NB4 (cell line): ENCODE results near the gene CTCFL.

Source experiments
- DNase-seq: peaks from one replicate; pipeline ENCODE4 v3.0.0; 2010; ENCODE audit warnings: low read depth
- H3K4me3 ChIP-seq: one replicate; pipeline ENCODE4 v1.5.1; 2011; ENCODE audit warnings: mild to moderate bottlenecking, low read depth, low read length, moderate library complexity
- MYC ChIP-seq: IDR thresholded peaks from 2 replicates; pipeline ENCODE4 v1.6.1; 2011; ENCODE audit warnings: low read depth, low read length
- POLR2A ChIP-seq: IDR thresholded peaks from 2 replicates; pipeline ENCODE4 v1.6.1; 2011; ENCODE audit warnings: mild to moderate bottlenecking; ENCODE audit not compliant: insufficient read length; ENCODE audit errors: extremely low read depth
- TF ChIP-seq, protein P1 (sequence below): IDR thresholded peaks from 2 replicates; pipeline ENCODE4 v1.6.1; 2011; ENCODE audit warnings: low read depth, low read length
- TF ChIP-seq, protein P2 (sequence below): IDR thresholded peaks from one replicate; pipeline ENCODE4 v1.5.1; 2012; ENCODE audit warnings: low read depth, low read length

Gene CTCFL

DNA sequence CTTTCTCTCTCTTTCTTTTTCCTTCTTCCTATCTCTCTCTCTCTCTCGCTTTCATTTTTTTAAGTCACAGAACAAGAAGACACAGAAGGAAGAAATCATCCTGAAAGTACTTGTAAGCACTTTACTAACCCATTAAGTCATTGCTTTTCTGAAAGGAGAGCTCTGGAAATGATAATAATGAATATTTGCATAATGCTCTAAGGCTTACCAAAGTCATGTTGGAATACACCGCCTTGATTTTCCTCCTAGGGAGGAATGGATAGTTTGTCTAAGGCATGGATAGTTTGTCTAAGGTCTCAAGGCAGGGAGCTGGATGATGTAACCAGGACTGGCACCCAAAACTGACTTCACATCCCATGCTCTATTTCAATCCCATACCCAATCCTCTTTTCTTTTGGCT is 12.9 kb upstream of the CTCFL start:
- no peak overlapping the region for H3K4me3 ChIP-seq
- DNase-seq, result no peak
- TF ChIP-seq, protein P1, sequence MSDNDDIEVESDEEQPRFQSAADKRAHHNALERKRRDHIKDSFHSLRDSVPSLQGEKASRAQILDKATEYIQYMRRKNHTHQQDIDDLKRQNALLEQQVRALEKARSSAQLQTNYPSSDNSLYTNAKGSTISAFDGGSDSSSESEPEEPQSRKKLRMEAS, result no peak
- TF ChIP-seq POLR2A, result no peak
- TF ChIP-seq, protein P2, sequence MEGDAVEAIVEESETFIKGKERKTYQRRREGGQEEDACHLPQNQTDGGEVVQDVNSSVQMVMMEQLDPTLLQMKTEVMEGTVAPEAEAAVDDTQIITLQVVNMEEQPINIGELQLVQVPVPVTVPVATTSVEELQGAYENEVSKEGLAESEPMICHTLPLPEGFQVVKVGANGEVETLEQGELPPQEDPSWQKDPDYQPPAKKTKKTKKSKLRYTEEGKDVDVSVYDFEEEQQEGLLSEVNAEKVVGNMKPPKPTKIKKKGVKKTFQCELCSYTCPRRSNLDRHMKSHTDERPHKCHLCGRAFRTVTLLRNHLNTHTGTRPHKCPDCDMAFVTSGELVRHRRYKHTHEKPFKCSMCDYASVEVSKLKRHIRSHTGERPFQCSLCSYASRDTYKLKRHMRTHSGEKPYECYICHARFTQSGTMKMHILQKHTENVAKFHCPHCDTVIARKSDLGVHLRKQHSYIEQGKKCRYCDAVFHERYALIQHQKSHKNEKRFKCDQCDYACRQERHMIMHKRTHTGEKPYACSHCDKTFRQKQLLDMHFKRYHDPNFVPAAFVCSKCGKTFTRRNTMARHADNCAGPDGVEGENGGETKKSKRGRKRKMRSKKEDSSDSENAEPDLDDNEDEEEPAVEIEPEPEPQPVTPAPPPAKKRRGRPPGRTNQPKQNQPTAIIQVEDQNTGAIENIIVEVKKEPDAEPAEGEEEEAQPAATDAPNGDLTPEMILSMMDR, result no peak
- TF ChIP-seq MYC, result no peak

DNA sequence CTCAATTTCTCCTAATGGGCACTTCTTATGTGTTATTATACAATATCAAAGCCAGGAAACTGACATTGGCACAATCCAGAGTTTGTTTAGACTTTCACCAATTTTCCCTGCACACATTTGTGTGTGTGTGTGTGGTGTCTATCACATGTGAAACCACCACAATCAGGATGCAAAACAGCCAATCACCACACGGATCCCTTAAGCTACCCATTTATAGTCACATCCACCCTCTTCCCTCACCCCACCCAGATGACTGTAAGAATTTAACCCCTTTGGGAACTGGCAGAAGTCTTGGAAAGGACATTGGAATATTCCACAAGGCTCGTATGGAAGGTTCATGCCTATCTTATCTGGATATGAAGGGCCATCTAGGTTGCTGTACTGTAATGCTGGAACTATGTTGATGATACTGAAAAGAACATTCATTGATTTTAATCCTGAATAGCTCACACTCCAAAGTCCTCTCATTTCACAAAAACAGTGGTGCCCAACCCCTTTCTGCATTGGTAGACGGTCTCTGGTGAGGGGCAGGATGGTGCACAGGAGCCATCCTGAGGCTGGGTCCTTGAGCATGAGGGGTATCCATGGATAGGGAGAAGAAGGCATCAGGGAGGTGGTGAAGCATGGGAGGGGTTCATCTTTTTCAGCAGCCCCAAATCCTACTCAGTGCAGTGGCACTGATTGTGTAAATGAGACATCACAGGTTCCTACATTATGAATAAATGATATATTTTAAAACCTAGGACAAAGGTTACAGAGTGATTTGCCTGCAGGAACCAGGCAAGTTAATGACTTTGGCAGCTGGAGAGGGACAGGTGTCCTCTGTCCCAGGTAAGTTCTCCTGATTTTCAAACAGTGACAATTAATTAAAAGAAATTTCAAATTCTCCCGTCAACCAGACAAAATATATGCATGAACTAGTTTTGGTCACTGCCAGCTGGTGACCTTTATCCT is 12.1 kb upstream of the CTCFL start:
- TF ChIP-seq, protein P1, result no peak
- TF ChIP-seq, protein P2, result no peak
- TF ChIP-seq MYC, result no peak
- TF ChIP-seq POLR2A, result no peak
- DNase-seq, result no peak
- no peak overlapping the region for H3K4me3 ChIP-seq

DNA sequence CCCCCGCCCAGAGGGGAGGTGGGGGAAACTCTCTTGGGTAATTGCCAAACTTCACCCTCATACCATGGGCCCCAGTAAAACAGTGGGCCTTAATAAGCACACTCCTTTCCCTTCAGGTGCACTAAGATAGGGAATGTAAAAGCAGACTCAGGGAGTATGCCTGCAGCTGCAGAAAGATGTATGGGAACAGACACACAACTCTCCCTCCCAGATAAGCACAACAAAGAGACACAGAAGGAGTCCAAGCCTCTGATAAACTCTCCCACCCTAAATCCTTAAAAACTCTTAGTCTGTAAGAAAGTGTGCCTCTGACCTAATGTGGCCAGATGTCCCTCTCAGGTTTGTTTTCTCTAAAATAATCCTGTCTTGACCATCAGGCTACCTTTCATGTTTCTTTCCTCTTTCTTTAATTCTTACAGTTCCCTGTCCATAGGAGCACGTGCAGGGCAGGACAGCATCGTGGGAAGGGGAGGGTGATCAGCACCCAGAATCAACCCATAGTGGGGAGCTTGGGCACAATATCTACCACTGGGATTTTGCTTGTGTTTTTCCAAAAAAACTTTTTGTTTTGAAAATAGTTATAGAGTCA is 11.3 kb upstream of the CTCFL start:
- DNase-seq, result no peak
- TF ChIP-seq MYC, result no peak
- TF ChIP-seq, protein P2, result no peak
- TF ChIP-seq POLR2A, result no peak
- TF ChIP-seq, protein P1, result no peak
- no peak overlapping the region for H3K4me3 ChIP-seq

DNA sequence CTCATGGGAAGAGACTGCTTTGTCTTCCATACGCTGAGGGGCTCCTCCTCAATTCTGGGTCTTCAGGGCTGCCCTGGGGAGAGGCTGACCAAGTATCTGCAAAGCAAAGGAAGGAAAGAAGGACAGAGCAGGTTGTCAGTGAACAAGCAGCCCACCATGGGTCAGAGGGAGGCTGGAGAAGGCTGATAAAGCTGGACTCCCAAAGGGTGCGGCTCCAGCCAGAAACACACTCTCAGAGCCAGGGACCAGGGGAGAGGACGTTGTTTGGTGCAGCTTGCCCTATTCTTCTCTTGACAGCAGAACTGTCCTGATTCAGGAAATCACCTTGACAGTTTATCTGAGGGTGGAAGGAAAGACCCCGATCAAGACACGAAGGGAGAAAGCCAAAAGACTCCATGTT is 10.4 kb upstream of the CTCFL start:
- TF ChIP-seq, protein P2, result no peak
- TF ChIP-seq, protein P1, result no peak
- TF ChIP-seq POLR2A (no peak), MYC (no peak)
- no peak overlapping the region for H3K4me3 ChIP-seq

DNA sequence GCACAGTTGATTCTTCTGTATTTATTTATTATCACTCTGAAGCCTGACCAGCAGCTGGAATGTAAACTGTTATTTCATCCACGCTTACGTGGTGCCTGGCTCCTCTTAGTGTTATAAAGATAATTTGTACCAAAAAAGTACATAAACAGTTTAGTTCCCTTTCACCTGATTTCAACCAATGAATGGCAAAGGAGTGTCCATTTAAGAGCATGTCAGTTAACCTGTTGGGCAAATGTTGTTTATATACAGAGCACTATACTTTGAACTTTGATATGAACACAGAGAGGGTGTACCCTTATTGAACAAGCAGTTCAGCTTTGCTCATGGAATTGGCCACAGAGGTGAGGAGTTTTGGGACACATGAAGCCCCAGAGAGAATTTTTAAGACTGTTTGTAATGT is 7.2 kb upstream of the CTCFL start:
- no peak for DNase-seq
- no peak overlapping the region for H3K4me3 ChIP-seq
- TF ChIP-seq POLR2A (no peak), MYC (no peak)
- TF ChIP-seq, protein P2, result no peak
- TF ChIP-seq, protein P1, result no peak

More for the DNA sequence above, 10.4 kb upstream of the CTCFL start:
- DNase-seq, result no peak
